ENCODE measurements around the gene MGME1.
A peak's percentile ranks its signal among the peaks of the same experiment; 100 is the strongest.
"Not testable (repeated sequence)": the region's sequence is repeated elsewhere in the genome, so short reads cannot be mapped to it uniquely, and the experiment has no call there.

MGME1 gene

GRCh38 chr20:17995967-17996819, 27.4 kb downstream of the MGME1 start:
- peak in 1 of 2 experiments; percentile 39 for DNase-seq

- no peak for DNase-seq
Measured at GRCh38 chr20:17998446-17998845, 29.6 kb downstream of the MGME1 start.

GRCh38 chr20:17999566-17999965, 30.7 kb downstream of the MGME1 start:
- no peak for DNase-seq

- no peak for DNase-seq
Measured at GRCh38 chr20:18001131-18001921, 32.5 kb downstream of the MGME1 start.

- no peak for DNase-seq
Measured at GRCh38 chr20:18003897-18004296, 35.1 kb downstream of the MGME1 start.

DNA sequence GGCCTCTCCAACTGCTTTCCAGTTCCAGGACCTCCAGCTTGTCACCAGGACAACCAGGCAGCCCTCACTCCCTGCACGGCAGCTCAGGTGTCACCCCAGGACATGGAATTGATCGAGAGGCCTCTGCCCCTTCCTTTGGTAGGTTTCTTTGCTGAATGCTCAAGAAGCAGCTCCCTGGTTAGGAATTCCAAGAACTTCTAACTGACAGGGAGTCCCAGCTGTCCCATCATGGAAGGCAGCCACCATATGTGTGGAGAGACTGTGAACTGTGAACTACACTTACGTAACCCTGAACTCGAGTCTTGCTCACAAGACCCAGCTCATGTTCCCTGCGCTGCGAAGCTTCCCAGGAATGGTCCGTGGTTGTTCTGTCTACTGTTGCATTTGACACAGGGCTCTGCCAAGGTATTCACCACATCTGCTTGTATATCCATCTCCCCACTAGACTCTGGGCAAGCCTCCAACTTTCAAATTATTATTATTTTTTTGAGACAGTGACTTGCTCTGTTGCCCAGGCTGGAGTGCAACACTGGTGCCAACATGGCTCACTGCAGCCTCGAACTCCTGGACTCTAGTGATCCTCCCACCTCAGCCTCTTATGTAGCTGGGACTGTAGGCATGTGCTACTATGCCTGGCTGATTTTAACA, 35.7 kb downstream of the MGME1 start:
- DNase-seq, result no peak

- DNase-seq, result no peak
Measured at GRCh38 chr20:18005170-18005989, 36.6 kb downstream of the MGME1 start.

GRCh38 chr20:18005990-18006364, 37.2 kb downstream of the MGME1 start:
- DNase-seq, result no peak

GRCh38 chr20:18006684-18007083, 37.9 kb downstream of the MGME1 start:
- DNase-seq, result no peak

GRCh38 chr20:18007534-18008292, 38.9 kb downstream of the MGME1 start:
- no peak for DNase-seq

DNA sequence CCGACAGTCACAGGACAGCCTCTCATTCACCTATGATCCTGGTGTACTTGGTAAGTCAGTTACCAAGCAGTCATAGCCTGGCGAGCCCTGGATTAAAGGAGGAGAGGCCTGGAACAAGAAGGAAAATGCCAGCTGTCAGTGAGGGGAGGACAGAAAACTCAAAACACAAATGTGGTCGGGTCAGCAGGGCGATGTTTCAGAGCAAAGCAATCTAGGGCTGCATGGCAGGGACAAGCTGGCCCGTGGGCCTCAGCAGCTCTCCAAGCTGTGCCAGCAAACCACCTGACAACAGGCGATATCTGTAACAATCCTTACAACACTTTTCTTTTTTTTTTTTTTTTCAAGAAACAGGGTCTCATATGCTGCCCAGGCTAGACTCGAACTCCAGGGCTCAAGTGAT, 40.3 kb downstream of the MGME1 start:
- no peak for DNase-seq

GRCh38 chr20:18011482-18011881, 42.7 kb downstream of the MGME1 start:
- no peak for DNase-seq

- DNase-seq, result no peak
Measured at GRCh38 chr20:18011951-18012645, 43.3 kb downstream of the MGME1 start.

DNA sequence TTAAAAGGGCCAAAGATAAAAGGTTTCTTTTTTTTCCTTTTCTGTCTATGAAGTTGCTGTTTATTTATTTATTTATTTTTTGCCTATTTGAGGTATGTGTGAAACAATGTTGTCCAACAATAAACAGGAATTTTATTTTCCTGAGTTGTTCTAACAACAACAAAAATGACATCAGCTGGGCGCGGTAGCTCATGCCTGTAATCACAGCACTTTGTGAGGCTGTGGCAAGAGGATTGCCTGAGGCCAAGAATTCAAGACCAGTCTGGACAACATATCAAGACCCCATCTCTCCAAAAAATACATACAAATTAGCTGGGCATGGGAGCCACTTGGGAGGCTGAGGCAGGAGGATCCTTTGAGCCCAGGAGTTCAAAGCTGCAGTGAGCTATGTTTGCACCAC, 44.1 kb downstream of the MGME1 start:
- no peak for DNase-seq

GRCh38 chr20:18014411-18014810, 45.6 kb downstream of the MGME1 start:
- DNase-seq, result no peak

DNA sequence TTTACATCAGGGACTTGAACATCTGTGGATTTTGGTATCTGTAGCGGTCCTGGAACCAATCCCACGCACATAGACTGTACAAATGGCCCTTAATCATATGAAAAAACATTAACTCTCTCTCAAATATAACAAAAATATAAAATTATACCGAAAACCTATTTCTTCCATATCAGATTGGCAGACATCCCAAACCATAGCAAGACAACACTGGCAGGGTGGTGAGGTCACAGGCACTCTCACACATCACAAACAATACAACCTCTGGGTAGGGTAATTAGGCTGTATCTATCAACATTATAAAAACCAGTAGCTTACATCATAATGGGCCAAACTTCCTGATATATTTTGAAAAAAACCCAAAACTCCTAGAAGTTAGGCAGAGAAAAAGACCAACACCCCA, 48.0 kb downstream of the MGME1 start:
- DNase-seq, result no peak

DNA sequence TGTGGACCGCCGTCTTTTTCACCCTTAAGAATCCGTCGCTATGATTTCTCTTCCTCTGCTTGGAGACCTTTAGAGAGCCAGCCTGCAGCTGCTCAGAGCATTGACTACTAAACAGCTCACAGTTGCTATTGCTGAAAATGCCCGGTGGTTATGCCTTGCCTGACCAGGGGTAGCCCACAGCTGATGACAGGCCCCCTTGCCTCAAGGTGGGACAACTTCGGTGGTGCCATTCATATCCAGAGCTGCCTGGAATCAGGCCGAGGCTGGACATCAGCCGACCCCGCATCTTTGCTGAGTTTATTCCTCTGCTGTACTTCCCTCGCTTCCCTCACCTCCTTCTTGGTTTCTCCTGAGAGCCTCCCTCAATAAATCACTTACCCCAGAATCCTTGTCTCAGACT, 49.3 kb downstream of the MGME1 start:
- DNase-seq, result no peak

GRCh38 chr20:18019068-18019467, 50.2 kb downstream of the MGME1 start:
- DNase-seq, result peak; percentile 14 to 21

- DNase-seq, result no peak
Measured at GRCh38 chr20:18020931-18021330, 52.1 kb downstream of the MGME1 start.

DNA sequence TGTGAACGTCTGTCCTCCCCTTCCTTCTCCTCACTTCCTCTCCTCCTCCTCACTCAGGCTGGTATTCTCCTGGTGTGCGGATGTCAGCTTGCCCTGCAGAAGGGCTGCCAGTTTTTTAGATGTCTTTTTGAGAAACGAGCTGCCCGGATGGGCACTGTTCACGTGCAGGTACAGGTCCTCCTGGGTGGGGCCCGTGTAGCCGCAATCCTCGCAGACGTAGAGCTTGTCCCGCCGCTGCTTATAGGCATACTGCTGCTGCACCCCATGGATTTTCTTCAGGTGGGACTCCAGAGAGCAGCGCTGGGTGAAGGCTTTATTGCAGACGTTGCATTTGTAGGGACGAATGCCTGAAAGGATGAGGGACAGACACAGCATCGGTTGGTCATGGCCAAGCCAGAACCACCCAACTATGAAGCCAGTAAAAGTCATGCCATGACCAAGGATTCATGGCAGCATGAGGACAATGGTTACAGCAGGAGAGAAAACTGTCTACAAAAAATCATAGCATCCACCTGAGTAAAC, 55.8 kb downstream of the MGME1 start:
- DNase-seq, result no peak

- not testable (repeated sequence) for DNase-seq
Measured at GRCh38 chr20:18027011-18027410, 58.2 kb downstream of the MGME1 start.
